ENCODE measurements around the gene UBE2F.

The UBE2F gene

GRCh38 chr2:237966565-237967462 lies at the start of gene UBE2F:
Gene UBE2F, plus strand, starts transcription at chr2:237967014. Its CDS starts 6,094 bp downstream, at chr2:237973108.
- peak; percentile 95 for DNase-seq

- no peak for DNase-seq
Measured at GRCh38 chr2:237917696-237918374, 49.0 kb upstream of the UBE2F start.

- peak; percentile 29 for DNase-seq
Measured at GRCh38 chr2:237919593-237919992, 47.2 kb upstream of the UBE2F start.

GRCh38 chr2:237920673-237921072 lies 46.1 kb upstream of the UBE2F start:
- DNase-seq, result no peak

- no peak for DNase-seq
Measured at GRCh38 chr2:237921967-237922492, 44.8 kb upstream of the UBE2F start.

- peak; percentile 67 for DNase-seq
Measured at GRCh38 chr2:237922641-237923361, 44.0 kb upstream of the UBE2F start.

GRCh38 chr2:237923481-237924163 lies 43.2 kb upstream of the UBE2F start:
- DNase-seq, result peak; percentile 80

GRCh38 chr2:237924164-237924534 lies 42.7 kb upstream of the UBE2F start:
- DNase-seq, result no peak

- DNase-seq, result no peak
Measured at GRCh38 chr2:237927135-237927534, 39.7 kb upstream of the UBE2F start.

- no peak for DNase-seq
Measured at GRCh38 chr2:237927986-237928385, 38.8 kb upstream of the UBE2F start.

GRCh38 chr2:237929979-237930378 lies 36.8 kb upstream of the UBE2F start:
- DNase-seq, result no peak

- DNase-seq, result peak; percentile 85
Measured at GRCh38 chr2:237931205-237931721, 35.6 kb upstream of the UBE2F start.

GRCh38 chr2:237932731-237933131 lies 34.1 kb upstream of the UBE2F start:
- no peak for DNase-seq

GRCh38 chr2:237934186-237934585 lies 32.6 kb upstream of the UBE2F start:
- DNase-seq, result no peak

- DNase-seq, result no peak
Measured at GRCh38 chr2:237935740-237936452, 30.9 kb upstream of the UBE2F start.

- DNase-seq, result no peak
Measured at GRCh38 chr2:237939251-237939650, 27.6 kb upstream of the UBE2F start.

GRCh38 chr2:237940828-237941227 lies 26.0 kb upstream of the UBE2F start:
- DNase-seq, result no peak

- DNase-seq, result no peak
Measured at GRCh38 chr2:237941239-237941638, 25.6 kb upstream of the UBE2F start.

GRCh38 chr2:237942513-237942899 lies 24.3 kb upstream of the UBE2F start:
- no peak for DNase-seq

- DNase-seq, result no peak
Measured at GRCh38 chr2:237943395-237944094, 23.3 kb upstream of the UBE2F start.

GRCh38 chr2:237944302-237944701 lies 22.5 kb upstream of the UBE2F start:
- DNase-seq, result no peak

All from RPMI8226 (cell line).